T-helper 17 cell (primary cell): Measurements from ENCODE around the gene MEIKIN. TPM values are rescaled to one million over a fixed set of nuclear protein-coding genes. Genes with fewer than 3 reads are reported as not detected.
A peak's percentile ranks its signal among the peaks of the same experiment; 100 is the strongest.
"Not testable (repeated sequence)": the region's sequence is repeated elsewhere in the genome, so short reads cannot be mapped to it uniquely, and the experiment has no call there.

Experiments used
- ATAC-seq: fragments of 150-1000 bp; cut with Tn5 transposase; 2 replicates; pipeline ENCODE4 v1.10.0; 2021; ENCODE audit warnings: mild to moderate bottlenecking, moderate library complexity
- DNase-seq, 3 donors: peaks; one replicate each; pipeline versions ENCODE4 v3.0.0 to v3.0.0-alpha.2; 2020 to 2021
- H3K9me3 ChIP-seq: one replicate; pipeline ENCODE4 v1.7.0; 2013; ENCODE audit warnings: low read length, mild to moderate bottlenecking; ENCODE audit not compliant: control insufficient read depth, poor library complexity, severe bottlenecking
- H3K27ac Mint-ChIP-seq: one replicate; pipeline ENCODE4 v1.8.0; 2022; ENCODE audit warnings: mild to moderate bottlenecking, moderate library complexity, mixed read lengths
- H3K27me3 Mint-ChIP-seq: one replicate; pipeline ENCODE4 v1.8.0; 2022; ENCODE audit warnings: mixed read lengths
- H3K36me3 Mint-ChIP-seq: one replicate; pipeline ENCODE4 v1.8.0; 2022; ENCODE audit warnings: low read depth, mixed read lengths
- H3K4me1 Mint-ChIP-seq: one replicate; pipeline ENCODE4 v1.8.0; 2022; ENCODE audit warnings: mild to moderate bottlenecking, mixed read lengths
- H3K4me3 Mint-ChIP-seq: one replicate; pipeline ENCODE4 v1.8.0; 2022; ENCODE audit warnings: mild to moderate bottlenecking, moderate library complexity, mixed read lengths
- total RNA-seq, 4 donors: library from RNA in 2 of 4; stranded (reverse) in 2 of 4; gene quantifications; one replicate each; pipeline ENCODE4 v1.2.3 and lab custom pipeline; 2022 to 2026

Gene MEIKIN
- total RNA-seq, 2 donors from 2014 or later: 0.77 to 1.5 TPM

DNA sequence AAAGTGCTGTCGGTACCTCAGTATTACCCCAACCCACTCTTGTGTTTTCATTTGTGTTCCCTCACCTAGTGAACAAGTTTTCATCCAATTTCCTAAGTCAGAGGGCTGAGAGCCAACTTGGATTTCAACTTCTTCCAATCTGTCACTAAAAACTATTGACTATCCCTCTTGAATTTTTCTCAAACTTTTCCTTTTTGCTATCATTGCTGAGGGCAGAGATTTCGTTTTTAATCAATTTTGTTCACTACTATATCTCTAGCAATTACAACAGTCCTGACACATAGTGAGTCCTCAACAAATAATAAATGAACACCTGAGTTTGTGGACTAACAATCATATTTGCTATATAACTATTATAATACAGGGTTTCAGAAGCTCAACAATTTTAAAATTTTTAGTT lies 29.0 kb downstream of the MEIKIN start:
- Mint-ChIP-seq H3K36me3 (no peaks in the 10 kb centered on the region), H3K27me3 (no peaks in the 10 kb centered on the region), H3K27ac (no peak overlapping the region), H3K4me3 (no peak overlapping the region), H3K4me1 (no peaks in the 10 kb centered on the region)
- ATAC-seq (no peak), DNase-seq (no peak)
- H3K9me3 ChIP-seq: no peaks in the 10 kb centered on the region

DNA sequence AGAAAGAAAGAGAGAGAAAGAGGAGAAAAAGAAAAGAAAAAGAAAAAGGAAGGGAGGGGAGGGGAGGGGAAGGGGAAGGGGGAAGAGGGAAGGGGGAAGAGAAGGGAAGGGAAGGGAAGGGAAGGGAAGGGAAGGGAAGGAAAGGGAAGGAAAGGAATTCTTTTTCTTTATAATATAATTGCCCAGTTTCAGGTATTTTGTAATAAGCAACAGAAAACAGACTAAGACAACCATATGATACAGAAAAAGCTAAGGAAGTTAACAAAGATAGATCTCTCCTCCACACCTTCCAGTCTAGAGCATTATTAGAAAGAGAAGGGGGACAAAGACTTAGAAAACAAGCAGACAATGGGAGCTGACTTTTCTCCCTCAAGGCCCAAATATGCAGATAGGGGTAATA lies 31.0 kb downstream of the MEIKIN start:
- no peak for DNase-seq
- no peak overlapping the region for H3K4me3 Mint-ChIP-seq
- no peak overlapping the region for H3K27ac Mint-ChIP-seq
- H3K4me1 Mint-ChIP-seq: no peaks in the 10 kb centered on the region
- no peaks in the 10 kb centered on the region for H3K36me3 Mint-ChIP-seq
- no peaks in the 10 kb centered on the region for H3K27me3 Mint-ChIP-seq
- no peak for ATAC-seq
- H3K9me3 ChIP-seq: no peaks in the 10 kb centered on the region

GRCh38 chr5:131913603-131914002 lies 31.9 kb downstream of the MEIKIN start:
- DNase-seq: no peak
- no peaks in the 10 kb centered on the region for H3K9me3 ChIP-seq
- no peak overlapping the region for H3K27ac Mint-ChIP-seq
- no peaks in the 10 kb centered on the region for H3K27me3 Mint-ChIP-seq
- no peak for ATAC-seq
- no peaks in the 10 kb centered on the region for H3K36me3 Mint-ChIP-seq
- H3K4me1 Mint-ChIP-seq: no peaks in the 10 kb centered on the region
- no peak overlapping the region for H3K4me3 Mint-ChIP-seq

GRCh38 chr5:131906668-131907067 lies 38.8 kb downstream of the MEIKIN start:
- H3K9me3 ChIP-seq: peaks cover 9% of the 10 kb centered on the region
- H3K36me3 Mint-ChIP-seq: peaks cover 4% of the 10 kb centered on the region
- H3K27ac Mint-ChIP-seq: no peak overlapping the region
- ATAC-seq (no peak), DNase-seq (no peak)
- peaks cover 3% of the 10 kb centered on the region for H3K4me1 Mint-ChIP-seq
- no peak overlapping the region for H3K4me3 Mint-ChIP-seq
- no peaks in the 10 kb centered on the region for H3K27me3 Mint-ChIP-seq

GRCh38 chr5:131902266-131902665 lies 43.2 kb downstream of the MEIKIN start:
- DNase-seq, H3K36me3 Mint-ChIP-seq, H3K27me3 Mint-ChIP-seq, H3K27ac Mint-ChIP-seq, H3K4me1 Mint-ChIP-seq: not testable (repeated sequence)
- H3K4me3 Mint-ChIP-seq: peak overlapping the region; percentile 15
- ATAC-seq: peak; percentile 94
- H3K9me3 ChIP-seq: peaks cover 15% of the 10 kb centered on the region

GRCh38 chr5:131899686-131900085 lies 45.8 kb downstream of the MEIKIN start:
- Mint-ChIP-seq H3K27me3 (no peaks in the 10 kb centered on the region), H3K36me3 (peaks cover 2% of the 10 kb centered on the region), H3K4me3 (no peak overlapping the region), H3K27ac (no peak overlapping the region), H3K4me1 (peaks cover 5% of the 10 kb centered on the region)
- peaks cover 15% of the 10 kb centered on the region for H3K9me3 ChIP-seq
- DNase-seq (no peak), ATAC-seq (no peak)

DNA sequence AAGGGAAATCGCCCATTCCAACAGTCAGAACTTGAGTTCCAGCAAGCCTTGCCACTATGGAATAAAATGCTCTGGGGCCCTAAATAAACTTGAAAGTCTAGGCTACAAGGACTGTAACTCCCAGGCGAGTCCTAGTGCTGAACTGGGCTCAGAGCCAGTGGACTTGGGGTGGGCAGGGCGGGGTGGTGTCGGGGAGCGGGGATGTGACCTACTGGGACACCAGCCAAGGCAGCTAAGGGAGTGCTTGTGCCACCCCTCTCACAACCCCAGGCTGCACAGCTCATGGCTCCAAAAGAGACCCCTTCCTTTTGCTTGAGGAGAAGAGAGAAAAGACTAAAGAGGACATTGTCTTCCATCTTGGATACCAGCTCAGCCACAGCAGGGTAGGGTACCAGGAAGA lies 61.5 kb downstream of the MEIKIN start:
- no peak for DNase-seq
- Mint-ChIP-seq H3K4me3 (no peak overlapping the region), H3K36me3 (no peaks in the 10 kb centered on the region), H3K27me3 (no peaks in the 10 kb centered on the region), H3K4me1 (no peaks in the 10 kb centered on the region), H3K27ac (no peak overlapping the region)
- no peaks in the 10 kb centered on the region for H3K9me3 ChIP-seq
- ATAC-seq: no peak

DNA sequence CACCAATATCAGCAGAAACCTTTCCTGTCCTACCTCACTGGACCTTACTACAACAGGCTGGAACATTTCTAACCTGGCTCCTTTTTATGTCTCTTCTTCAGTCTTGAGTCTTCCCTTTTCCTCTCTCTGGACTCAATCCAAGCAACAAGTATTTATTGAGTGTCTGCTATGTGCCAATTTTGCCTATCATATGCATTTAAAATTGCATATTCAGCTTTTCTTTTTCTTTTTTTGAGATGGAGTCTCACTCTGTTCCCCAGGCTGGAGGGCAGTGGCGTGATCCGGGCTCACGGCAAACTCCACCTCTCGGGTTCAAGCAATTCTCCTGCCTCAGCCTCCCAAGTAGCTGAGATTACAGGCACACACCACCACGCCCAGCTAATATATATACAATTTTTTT lies 65.8 kb downstream of the MEIKIN start:
- Mint-ChIP-seq H3K27ac (no peak overlapping the region), H3K4me3 (no peak overlapping the region), H3K27me3 (no peaks in the 10 kb centered on the region), H3K4me1 (no peaks in the 10 kb centered on the region), H3K36me3 (no peaks in the 10 kb centered on the region)
- no peak for DNase-seq
- no peaks in the 10 kb centered on the region for H3K9me3 ChIP-seq
- ATAC-seq: no peak

GRCh38 chr5:131877873-131878272 lies 67.6 kb downstream of the MEIKIN start:
- Mint-ChIP-seq H3K27ac (no peak overlapping the region), H3K4me3 (no peak overlapping the region), H3K36me3 (peaks cover 3% of the 10 kb centered on the region), H3K4me1 (no peaks in the 10 kb centered on the region), H3K27me3 (no peaks in the 10 kb centered on the region)
- H3K9me3 ChIP-seq: no peaks in the 10 kb centered on the region
- no peak for ATAC-seq
- no peak for DNase-seq

DNA sequence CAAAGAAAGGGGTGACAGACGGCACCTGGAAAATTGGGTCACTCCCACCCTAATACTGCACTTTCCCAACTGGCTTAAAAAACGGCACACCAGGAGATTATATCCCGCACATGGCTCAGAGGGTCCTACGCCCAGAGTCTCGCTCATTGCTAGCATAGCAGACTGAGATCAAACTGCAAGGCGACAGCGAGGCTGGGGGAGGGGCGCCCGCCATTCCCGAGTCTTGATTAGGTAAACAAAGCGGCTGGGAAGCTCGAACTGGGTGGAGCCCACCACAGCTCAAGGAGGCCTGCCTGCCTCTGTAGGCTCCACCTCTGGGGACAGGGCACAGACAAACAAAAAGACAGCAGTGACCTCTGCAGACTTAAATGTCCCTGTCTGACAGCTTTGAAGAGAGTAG lies 74.2 kb downstream of the MEIKIN start:
- ATAC-seq, H3K4me3 Mint-ChIP-seq, H3K4me1 Mint-ChIP-seq, H3K27ac Mint-ChIP-seq, H3K9me3 ChIP-seq, H3K27me3 Mint-ChIP-seq, DNase-seq, H3K36me3 Mint-ChIP-seq: not testable (repeated sequence)

GRCh38 chr5:131867524-131867923 lies 77.9 kb downstream of the MEIKIN start:
- no peaks in the 10 kb centered on the region for H3K27me3 Mint-ChIP-seq
- DNase-seq (no peak), ATAC-seq (no peak)
- H3K4me3 Mint-ChIP-seq: no peak overlapping the region
- H3K4me1 Mint-ChIP-seq: no peaks in the 10 kb centered on the region
- H3K9me3 ChIP-seq: peaks cover 11% of the 10 kb centered on the region
- no peak overlapping the region for H3K27ac Mint-ChIP-seq
- H3K36me3 Mint-ChIP-seq: peaks cover 4% of the 10 kb centered on the region

DNA sequence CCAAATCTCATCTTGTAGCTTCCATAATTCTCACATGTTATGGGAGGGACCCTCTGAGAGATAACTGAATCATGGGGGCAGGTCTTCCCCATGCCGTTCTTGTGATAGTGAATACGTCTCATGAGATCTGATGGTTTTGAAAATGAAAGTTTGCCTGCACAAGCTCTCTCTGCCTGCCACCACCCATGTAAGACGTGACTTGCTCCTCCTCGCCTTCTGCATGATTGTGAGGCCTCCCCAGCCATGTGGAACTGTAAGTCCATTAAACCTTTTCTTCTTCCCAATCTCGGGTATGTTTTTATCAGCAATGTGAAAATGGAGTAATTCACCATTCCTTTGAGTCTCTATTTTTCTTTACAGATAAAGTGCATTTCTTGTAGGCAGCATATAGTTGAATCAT lies 81.8 kb downstream of the MEIKIN start:
- no peak for ATAC-seq

GRCh38 chr5:131857388-131857787 lies 88.1 kb downstream of the MEIKIN start:
- H3K4me3 Mint-ChIP-seq: no peak overlapping the region
- H3K9me3 ChIP-seq: no peaks in the 10 kb centered on the region
- DNase-seq (no peak), ATAC-seq (no peak)
- H3K36me3 Mint-ChIP-seq: peaks cover 4% of the 10 kb centered on the region
- H3K27ac Mint-ChIP-seq: no peak overlapping the region
- no peaks in the 10 kb centered on the region for H3K27me3 Mint-ChIP-seq
- peaks cover 9% of the 10 kb centered on the region for H3K4me1 Mint-ChIP-seq

More for the DNA sequence above, 81.8 kb downstream of the MEIKIN start:
- Mint-ChIP-seq H3K36me3 (peaks cover under 1% of the 10 kb centered on the region), H3K27ac (no peak overlapping the region), H3K27me3 (no peaks in the 10 kb centered on the region), H3K4me3 (no peak overlapping the region), H3K4me1 (no peaks in the 10 kb centered on the region)
- DNase-seq: no peak
- peaks cover 11% of the 10 kb centered on the region for H3K9me3 ChIP-seq

- no peaks in the 10 kb centered on the region for H3K27me3 Mint-ChIP-seq
- peaks cover 9% of the 10 kb centered on the region for H3K4me1 Mint-ChIP-seq
- H3K4me3 Mint-ChIP-seq: no peak overlapping the region
- DNase-seq (no peak), ATAC-seq (no peak)
- no peaks in the 10 kb centered on the region for H3K9me3 ChIP-seq
- H3K27ac Mint-ChIP-seq: peak overlapping the region; percentile 0
- peaks cover 4% of the 10 kb centered on the region for H3K36me3 Mint-ChIP-seq
Observed at GRCh38 chr5:131855452-131855851, 90.0 kb downstream of the MEIKIN start.

- H3K4me1 Mint-ChIP-seq: peaks cover 9% of the 10 kb centered on the region
Observed at GRCh38 chr5:131854134-131854533, 91.3 kb downstream of the MEIKIN start.

More at GRCh38 chr5:131854134-131854533, 91.3 kb downstream of the MEIKIN start:
- no peaks in the 10 kb centered on the region for H3K9me3 ChIP-seq
- Mint-ChIP-seq H3K36me3 (peaks cover 4% of the 10 kb centered on the region), H3K27ac (peak overlapping the region; percentile 0), H3K4me3 (no peak overlapping the region), H3K27me3 (no peaks in the 10 kb centered on the region)
- ATAC-seq (peak; percentile 60), DNase-seq (no peak)
